DND-41 (cell line): ENCODE data around the gene RRAGD.

Experiments used
- ATAC-seq: fragments of 200-7000 bp; cut with Tn5 transposase; 3 replicates; pipeline ENCODE4 v1.9.1; 2021; ENCODE audit warnings: low read depth; ENCODE audit not compliant: insufficient read depth
- DNase-seq: peaks from one replicate; pipeline ENCODE4 v3.0.0-alpha.2; 2020
- H2AFZ ChIP-seq: 2 replicates; pipeline ENCODE4 v1.6.0; 2012; ENCODE audit warnings: low read depth, low read length
- H3K27ac ChIP-seq: 2 replicates; pipeline ENCODE4 v1.5.1; 2012; ENCODE audit warnings: low read length, inconsistent platforms
- H3K27me3 ChIP-seq: fragments of 200-600 bp; sonication (generic); 2 replicates; pipeline ENCODE4 v1.6.0; 2012; ENCODE audit warnings: low read length, mild to moderate bottlenecking, inconsistent platforms; ENCODE audit not compliant: insufficient read depth, poor library complexity
- H3K36me3 ChIP-seq: 2 replicates; pipeline ENCODE4 v1.5.1; 2012; ENCODE audit warnings: low read length, inconsistent platforms; ENCODE audit not compliant: insufficient read depth
- H3K4me1 ChIP-seq: 2 replicates; pipeline ENCODE4 v1.5.1; 2012; ENCODE audit warnings: mild to moderate bottlenecking, low read length; ENCODE audit not compliant: insufficient read depth
- H3K4me2 ChIP-seq: 2 replicates; pipeline ENCODE4 v1.6.0; 2012; ENCODE audit warnings: mild to moderate bottlenecking, moderate library complexity, low read length, inconsistent platforms; ENCODE audit not compliant: insufficient read depth
- H3K4me3 ChIP-seq, 2 experiments: fragments of 200-600 bp in 1 of 2; shearing (Covaris generic) in 1 of 2; 2 replicates each; pipeline ENCODE4 v1.5.1; 2012 to 2016; ENCODE audit warnings: inconsistent platforms in 2 of 2, low read length in 2 of 2, mild to moderate bottlenecking in 2 of 2, low read depth in 1 of 2, moderate library complexity in 1 of 2
- H3K79me2 ChIP-seq: 2 replicates; pipeline ENCODE4 v1.6.0; 2012; ENCODE audit warnings: low read length, inconsistent platforms; ENCODE audit not compliant: insufficient read depth
- H3K9ac ChIP-seq: 2 replicates; pipeline ENCODE4 v1.6.0; 2012; ENCODE audit warnings: low read depth, mild to moderate bottlenecking, inconsistent platforms, low read length, moderate library complexity
- H3K9me3 ChIP-seq: 2 replicates; pipeline ENCODE4 v1.5.1; 2012; ENCODE audit warnings: low read length, moderate library complexity, mild to moderate bottlenecking, inconsistent platforms; ENCODE audit not compliant: insufficient read depth, severe bottlenecking
- H4K20me1 ChIP-seq: 2 replicates; pipeline ENCODE4 v1.6.0; 2012; ENCODE audit warnings: low read length; ENCODE audit not compliant: insufficient read depth
- CTCF ChIP-seq: IDR thresholded peaks from 2 replicates; pipeline ENCODE4 v1.5.1; 2012; ENCODE audit warnings: borderline replicate concordance, low read length, moderate library complexity, mild to moderate bottlenecking; ENCODE audit not compliant: poor library complexity, severe bottlenecking; ENCODE audit errors: extremely low read depth
- EZH2 ChIP-seq: IDR thresholded peaks from 3 replicates; pipeline ENCODE4 v1.6.1; 2012; ENCODE audit warnings: borderline replicate concordance, low read depth, mild to moderate bottlenecking, moderate library complexity, low read length, inconsistent platforms; ENCODE audit not compliant: severe bottlenecking

The RRAGD gene

GRCh38 chr6:89346433-89346832, 65.6 kb downstream of the RRAGD start:
- peak overlapping the region; percentile 27; the same call in 1 of the 2 replicates for H3K27ac ChIP-seq
- no peak overlapping the region for H3K4me3 ChIP-seq
- peaks cover 10% of the 10 kb centered on the region for H3K36me3 ChIP-seq
- peaks cover 41% of the 10 kb centered on the region for H3K4me1 ChIP-seq
- peaks cover 94% of the 10 kb centered on the region for H3K79me2 ChIP-seq
- H3K27me3 ChIP-seq, result no peaks in the 10 kb centered on the region
- no peak overlapping the region for H2AFZ ChIP-seq
- no peaks in the 10 kb centered on the region for H3K9me3 ChIP-seq
- ATAC-seq (no peak), DNase-seq (no peak)
- no peak overlapping the region for H3K9ac ChIP-seq
- H3K4me2 ChIP-seq, result no peak overlapping the region
- H4K20me1 ChIP-seq, result peaks cover 49% of the 10 kb centered on the region
- TF ChIP-seq EZH2 (no peak), CTCF (no peak)

- peak overlapping the region; percentile 52; the same call in 1 of the 2 replicates for H3K27ac ChIP-seq
- no peak overlapping the region for H3K4me3 ChIP-seq
- peaks cover 28% of the 10 kb centered on the region for H3K79me2 ChIP-seq
- TF ChIP-seq EZH2, result no peak
- TF ChIP-seq CTCF, result no peak
- no peak overlapping the region for H3K9ac ChIP-seq
- H3K4me2 ChIP-seq, result no peak overlapping the region
- H3K9me3 ChIP-seq, result no peaks in the 10 kb centered on the region
- H3K4me1 ChIP-seq, result 0 out of 2 replicates have a peak, but pooled peaks cover under 1% of the 10 kb centered on the region
- peaks cover 60% of the 10 kb centered on the region for H3K36me3 ChIP-seq
- peaks cover 10% of the 10 kb centered on the region for H4K20me1 ChIP-seq
- no peaks in the 10 kb centered on the region for H3K27me3 ChIP-seq
- no peak overlapping the region for H2AFZ ChIP-seq
- DNase-seq (no peak), ATAC-seq (no peak)
Measured at GRCh38 chr6:89339565-89339964, 72.5 kb downstream of the RRAGD start.

GRCh38 chr6:89335164-89335563, 76.9 kb downstream of the RRAGD start:
- H3K36me3 ChIP-seq, result peaks cover 72% of the 10 kb centered on the region
- no peak overlapping the region for H3K9ac ChIP-seq
- ATAC-seq, result no peak
- no peak for DNase-seq
- H3K4me2 ChIP-seq, result no peak overlapping the region
- H3K27me3 ChIP-seq, result no peaks in the 10 kb centered on the region
- no peak overlapping the region for H3K27ac ChIP-seq
- no peaks in the 10 kb centered on the region for H3K9me3 ChIP-seq
- TF ChIP-seq CTCF, result no peak
- no peak for TF ChIP-seq EZH2
- no peak overlapping the region for H3K4me3 ChIP-seq
- no peaks in the 10 kb centered on the region for H3K4me1 ChIP-seq
- H3K79me2 ChIP-seq, result 0 out of 2 replicates have a peak, but pooled peaks cover 2% of the 10 kb centered on the region
- peaks cover 3% of the 10 kb centered on the region; the same call in 1 of the 2 replicates for H4K20me1 ChIP-seq
- H2AFZ ChIP-seq, result no peak overlapping the region

GRCh38 chr6:89330910-89331309, 81.2 kb downstream of the RRAGD start:
- Histone ChIP-seq H3K4me2 (no peak overlapping the region), H3K27me3 (no peaks in the 10 kb centered on the region), H3K36me3 (peaks cover 78% of the 10 kb centered on the region), H3K4me3 (no peak overlapping the region), H3K9ac (no peak overlapping the region), H3K79me2 (no peaks in the 10 kb centered on the region), H4K20me1 (no peaks in the 10 kb centered on the region; the same call in 1 of the 2 replicates), H3K4me1 (no peaks in the 10 kb centered on the region), H3K9me3 (no peaks in the 10 kb centered on the region), H2AFZ (no peak overlapping the region), H3K27ac (no peak overlapping the region)
- DNase-seq (no peak), ATAC-seq (no peak)
- TF ChIP-seq CTCF (no peak), EZH2 (no peak)
